ENCODE measurements around the gene UQCRHL.
A peak's percentile ranks its signal among the peaks of the same experiment; 100 is the strongest.
"Not testable (repeated sequence)": the region's sequence is repeated elsewhere in the genome, so short reads cannot be mapped to it uniquely, and the experiment has no call there.

UQCRHL gene

DNA sequence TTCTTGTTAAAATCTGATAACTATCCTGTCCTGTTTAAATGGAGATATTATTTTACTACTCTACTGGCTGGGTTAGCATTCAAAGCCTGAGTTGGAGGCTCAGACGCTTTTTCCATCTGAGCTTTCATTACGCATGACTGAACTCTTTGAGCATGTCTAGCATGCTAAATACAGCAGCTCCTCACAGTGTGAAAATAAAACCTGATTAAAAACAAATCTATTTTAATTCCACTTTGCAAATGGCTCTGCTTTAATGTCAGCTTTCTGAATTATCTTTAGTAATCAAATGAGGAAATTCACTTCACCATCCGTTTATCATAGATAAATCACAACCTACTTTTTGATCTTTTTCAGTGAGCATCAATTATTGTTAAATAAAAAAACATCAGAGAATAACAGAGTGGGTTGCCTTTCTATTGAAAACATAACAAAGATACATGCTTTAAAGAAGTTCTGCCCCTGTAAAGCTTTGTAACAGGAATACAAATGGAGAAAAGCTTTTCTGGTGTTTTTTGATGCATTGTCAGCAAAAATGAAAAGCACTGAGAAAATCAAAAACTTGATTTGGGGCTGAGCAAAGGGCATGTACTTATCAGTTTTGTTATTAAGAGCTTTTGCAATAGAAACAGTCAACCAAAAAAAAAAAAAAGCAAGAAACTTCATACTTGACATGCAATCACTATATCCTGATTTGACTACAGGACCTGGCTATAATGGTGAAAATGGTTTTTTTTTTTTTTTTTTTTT is 36.5 kb upstream of the UQCRHL start:
- peaks cover 6% of the 10 kb centered on the region for H3K4me1 Mint-ChIP-seq
- no peak for ATAC-seq
- H3K27ac Mint-ChIP-seq, result no peak overlapping the region
- no peak overlapping the region for H3K4me3 Mint-ChIP-seq
- peaks cover 7% of the 10 kb centered on the region for H3K36me3 Mint-ChIP-seq
- no peak for DNase-seq (ENCODE audit: low spot score in 2 of 2)
- no peaks in the 10 kb centered on the region for H3K9me3 Mint-ChIP-seq

GRCh38 chr1:15838721-15839120 is 31.3 kb upstream of the UQCRHL start:
- DNase-seq (ENCODE audit: low spot score in 2 of 2) (no peak), ATAC-seq (no peak)
- Mint-ChIP-seq H3K9me3 (no peaks in the 10 kb centered on the region), H3K36me3 (peaks cover 35% of the 10 kb centered on the region), H3K4me3 (no peak overlapping the region), H3K27ac (peak overlapping the region; percentile 37), H3K4me1 (peaks cover 7% of the 10 kb centered on the region)

DNA sequence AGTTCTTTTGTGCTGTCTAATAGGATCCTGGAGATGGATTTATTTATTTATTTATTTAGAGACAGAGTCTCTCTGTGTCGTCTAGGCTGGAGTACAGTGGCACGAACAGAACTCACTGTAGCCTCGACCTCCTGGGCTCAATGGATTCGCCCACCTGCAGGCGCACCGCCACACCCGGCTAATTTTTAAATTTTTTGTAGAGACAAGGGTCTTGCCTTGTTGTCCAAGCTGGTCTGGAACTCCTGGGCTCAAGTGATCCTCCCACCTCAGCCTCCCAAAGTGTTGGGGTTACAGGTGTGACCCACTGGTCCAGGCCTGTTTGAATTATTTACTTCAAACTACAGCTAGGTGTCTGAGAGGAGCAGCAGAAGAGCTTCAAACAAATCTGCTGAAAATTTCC is 30.5 kb upstream of the UQCRHL start:
- ATAC-seq, result no peak
- H3K4me1 Mint-ChIP-seq, result peaks cover 7% of the 10 kb centered on the region
- no peaks in the 10 kb centered on the region for H3K9me3 Mint-ChIP-seq
- H3K4me3 Mint-ChIP-seq, result peak overlapping the region; percentile 83
- H3K36me3 Mint-ChIP-seq, result peaks cover 36% of the 10 kb centered on the region
- no peak for DNase-seq (ENCODE audit: low spot score in 2 of 2)
- peak overlapping the region; percentile 97 for H3K27ac Mint-ChIP-seq

- peak overlapping the region; percentile 97 for H3K27ac Mint-ChIP-seq
- H3K36me3 Mint-ChIP-seq, result peaks cover 39% of the 10 kb centered on the region
- DNase-seq (ENCODE audit: low spot score in 2 of 2), result peak; percentile 50 to 74
- peak overlapping the region; percentile 83 for H3K4me3 Mint-ChIP-seq
- H3K4me1 Mint-ChIP-seq, result peaks cover 7% of the 10 kb centered on the region
- peak; percentile 51 for ATAC-seq
- H3K9me3 Mint-ChIP-seq, result no peaks in the 10 kb centered on the region
Measured at GRCh38 chr1:15836772-15837669, 29.6 kb upstream of the UQCRHL start.

GRCh38 chr1:15836511-15836771 is 29.0 kb upstream of the UQCRHL start:
- H3K9me3 Mint-ChIP-seq; DNase-seq (ENCODE audit: low spot score in 2 of 2); ATAC-seq; H3K4me1 Mint-ChIP-seq: not testable (repeated sequence)
- H3K4me3 Mint-ChIP-seq, result peak overlapping the region; percentile 83
- peak overlapping the region; percentile 97 for H3K27ac Mint-ChIP-seq
- H3K36me3 Mint-ChIP-seq, result peaks cover 42% of the 10 kb centered on the region

GRCh38 chr1:15835741-15836510 is 28.5 kb upstream of the UQCRHL start:
- H3K36me3 Mint-ChIP-seq, result peaks cover 42% of the 10 kb centered on the region

DNA sequence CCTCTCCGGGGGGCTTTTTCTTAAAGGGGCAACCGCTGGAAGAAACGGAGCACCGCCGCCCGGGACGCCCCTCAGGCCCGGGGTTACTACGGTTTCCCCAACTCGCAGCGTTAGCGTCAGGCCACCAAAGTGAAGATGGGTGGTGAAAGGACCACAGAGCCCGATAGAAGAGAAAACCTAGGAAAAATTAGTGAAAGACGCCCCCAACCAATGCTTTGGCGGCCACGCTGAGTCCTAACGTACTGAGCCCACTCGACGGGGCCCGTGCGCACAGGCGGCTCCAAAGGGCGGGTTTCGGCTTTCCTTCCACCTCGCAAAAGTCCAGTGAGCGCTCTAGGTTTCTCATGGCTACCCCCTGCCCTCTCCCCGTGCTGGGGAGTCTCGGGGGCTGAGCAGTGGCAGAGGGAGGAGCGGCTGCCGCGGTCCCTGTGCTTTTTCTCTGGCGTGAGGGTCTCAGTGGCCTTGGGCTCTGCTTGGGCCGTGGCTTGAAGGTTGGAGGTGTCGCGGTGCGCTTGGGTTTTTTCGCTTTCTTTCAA is 27.8 kb upstream of the UQCRHL start:
- peak overlapping the region; percentile 83 for H3K4me3 Mint-ChIP-seq
- no peaks in the 10 kb centered on the region for H3K9me3 Mint-ChIP-seq
- H3K4me1 Mint-ChIP-seq, result peaks cover 7% of the 10 kb centered on the region
- peaks cover 42% of the 10 kb centered on the region for H3K36me3 Mint-ChIP-seq
- DNase-seq (ENCODE audit: low spot score in 2 of 2), result no peak
- H3K27ac Mint-ChIP-seq, result peak overlapping the region; percentile 97
- peak; percentile 14 for ATAC-seq

More at GRCh38 chr1:15835741-15836510, 28.5 kb upstream of the UQCRHL start:
- Mint-ChIP-seq H3K9me3 (no peaks in the 10 kb centered on the region), H3K27ac (peak overlapping the region; percentile 97), H3K4me1 (peaks cover 7% of the 10 kb centered on the region), H3K4me3 (peak overlapping the region; percentile 83)
- ATAC-seq, result peak; percentile 58
- DNase-seq (ENCODE audit: low spot score in 2 of 2), result peak; percentile 97 to 99

- H3K4me3 Mint-ChIP-seq, result peak overlapping the region; percentile 83
- peak; percentile 75 to 91 for DNase-seq (ENCODE audit: low spot score in 2 of 2)
- ATAC-seq, result peak; percentile 78
- peaks cover 42% of the 10 kb centered on the region for H3K36me3 Mint-ChIP-seq
- no peaks in the 10 kb centered on the region for H3K9me3 Mint-ChIP-seq
- peaks cover 13% of the 10 kb centered on the region for H3K4me1 Mint-ChIP-seq
- H3K27ac Mint-ChIP-seq, result peak overlapping the region; percentile 97
Measured at GRCh38 chr1:15834406-15835204, 27.2 kb upstream of the UQCRHL start.

GRCh38 chr1:15833842-15834405 is 26.5 kb upstream of the UQCRHL start:
- no peaks in the 10 kb centered on the region for H3K9me3 Mint-ChIP-seq
- H3K4me3 Mint-ChIP-seq, result peak overlapping the region; percentile 83
- peaks cover 17% of the 10 kb centered on the region for H3K4me1 Mint-ChIP-seq
- ATAC-seq (no peak), DNase-seq (ENCODE audit: low spot score in 2 of 2) (no peak)
- peak overlapping the region; percentile 97 for H3K27ac Mint-ChIP-seq
- peaks cover 42% of the 10 kb centered on the region for H3K36me3 Mint-ChIP-seq

DNA sequence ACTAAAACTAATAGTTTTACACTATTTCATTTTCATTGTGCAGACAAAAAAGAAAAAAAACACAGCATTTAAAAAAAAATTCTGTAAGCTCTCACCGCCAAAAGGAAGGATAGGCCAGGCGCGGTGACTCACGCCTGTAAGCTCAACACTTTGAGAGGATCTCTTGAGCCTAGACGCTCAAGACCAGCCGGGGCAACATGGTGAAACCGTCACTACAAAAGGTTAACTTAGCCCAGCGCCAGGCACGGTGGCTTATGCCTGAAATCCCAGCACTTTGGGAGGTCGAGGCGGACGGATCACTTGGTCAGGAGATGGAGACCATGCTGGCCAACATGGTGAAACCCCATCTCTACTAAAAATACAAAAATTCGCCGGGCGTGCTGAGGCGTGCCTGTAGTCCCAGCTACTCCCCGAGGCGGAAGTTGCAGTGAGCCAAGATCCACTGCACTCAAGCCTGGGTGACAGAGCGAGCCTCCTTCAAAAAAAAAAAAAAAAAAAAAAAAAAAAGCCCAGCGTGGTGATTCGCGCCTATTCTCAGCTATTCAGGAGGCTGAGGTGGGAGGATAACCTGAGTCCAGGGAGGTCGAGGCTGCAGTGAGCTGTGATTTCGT is 25.7 kb upstream of the UQCRHL start:
- peak overlapping the region; percentile 97 for H3K27ac Mint-ChIP-seq
- ATAC-seq (no peak), DNase-seq (ENCODE audit: low spot score in 2 of 2) (peak in 1 of 2 donors; percentile 65)
- H3K36me3 Mint-ChIP-seq, result peaks cover 42% of the 10 kb centered on the region
- no peaks in the 10 kb centered on the region for H3K9me3 Mint-ChIP-seq
- peak overlapping the region; percentile 83 for H3K4me3 Mint-ChIP-seq
- peaks cover 17% of the 10 kb centered on the region for H3K4me1 Mint-ChIP-seq

- Mint-ChIP-seq H3K4me1 (peaks cover 11% of the 10 kb centered on the region), H3K36me3 (peaks cover 22% of the 10 kb centered on the region), H3K27ac (no peak overlapping the region), H3K9me3 (no peaks in the 10 kb centered on the region), H3K4me3 (no peak overlapping the region)
- ATAC-seq (no peak), DNase-seq (ENCODE audit: low spot score in 2 of 2) (no peak)
Measured at GRCh38 chr1:15830258-15830657, 22.8 kb upstream of the UQCRHL start.

DNA sequence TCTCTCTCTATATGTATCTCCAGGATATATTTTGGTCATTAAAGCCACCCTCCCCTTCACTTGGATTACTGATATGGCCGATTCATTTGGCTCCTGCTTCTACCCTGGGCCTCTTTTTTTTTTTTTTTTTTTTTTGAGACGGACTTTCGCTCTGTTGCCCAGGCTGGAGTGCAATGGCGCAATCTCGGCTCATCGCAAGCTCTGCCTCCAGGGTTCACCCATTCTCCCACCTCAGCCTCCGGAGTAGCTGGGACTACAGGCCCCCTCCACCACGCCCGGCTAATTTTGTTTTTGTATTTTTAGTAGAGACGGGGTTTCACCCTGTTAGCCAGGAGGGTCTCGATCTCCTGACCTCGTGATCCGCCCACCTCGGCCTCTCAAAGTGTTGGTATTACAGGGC is 21.5 kb upstream of the UQCRHL start:
- H3K4me1 Mint-ChIP-seq, result peaks cover 11% of the 10 kb centered on the region
- H3K4me3 Mint-ChIP-seq; H3K9me3 Mint-ChIP-seq; DNase-seq (ENCODE audit: low spot score in 2 of 2); H3K27ac Mint-ChIP-seq; H3K36me3 Mint-ChIP-seq; ATAC-seq: not testable (repeated sequence)

- H3K36me3 Mint-ChIP-seq; DNase-seq (ENCODE audit: low spot score in 2 of 2); H3K9me3 Mint-ChIP-seq; H3K27ac Mint-ChIP-seq; ATAC-seq; H3K4me3 Mint-ChIP-seq: not testable (repeated sequence)
- peaks cover 11% of the 10 kb centered on the region for H3K4me1 Mint-ChIP-seq
Measured at GRCh38 chr1:15827567-15827966, 20.1 kb upstream of the UQCRHL start.
